Measurements from ENCODE around the gene PLA2G4B. TPM values are rescaled to one million over a fixed set of nuclear protein-coding genes. Genes with fewer than 3 reads are reported as not detected.

PLA2G4B gene
- total RNA-seq, 1 experiment from 2014 or later = 3.7 TPM

DNA sequence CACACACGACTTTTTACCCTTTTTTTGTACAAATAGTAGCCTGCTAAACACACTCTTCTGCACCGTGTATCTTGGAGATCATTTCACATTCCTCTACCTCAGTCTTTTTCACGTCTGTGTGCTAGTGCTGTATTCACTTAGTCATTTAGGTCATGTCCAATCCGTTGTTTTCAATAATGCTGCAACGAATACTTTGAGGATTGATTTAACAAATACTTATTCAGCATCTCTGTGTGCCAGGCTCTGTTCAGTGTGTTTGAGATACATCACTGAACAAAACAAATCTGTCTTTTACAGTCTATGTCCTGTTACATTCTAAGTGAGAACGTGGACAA, 9.9 kb upstream of the PLA2G4B start:
- Histone ChIP-seq H2AFZ (ENCODE audit: low read length) (no peak overlapping the region), H3K18ac (ENCODE audit: insufficient read length, low read depth, low read length) (no peak overlapping the region), H3K4ac (ENCODE audit: low read depth, low read length) (no peak overlapping the region), H2BK120ac (ENCODE audit: low read depth, low read length, poor library complexity, severe bottlenecking) (no peak overlapping the region), H3K14ac (ENCODE audit: insufficient read depth, low read length) (no peak overlapping the region), H2AK5ac (ENCODE audit: insufficient read length, low read length) (no peak overlapping the region), H2BK15ac (ENCODE audit: low read depth, low read length) (no peak overlapping the region), H4K5ac (ENCODE audit: insufficient read length, low read depth, low read length) (no peak overlapping the region), H4K91ac (ENCODE audit: insufficient read length, low read depth, low read length) (no peak overlapping the region), H3K23me2 (ENCODE audit: insufficient read length, low read depth, low read length, poor library complexity, severe bottlenecking) (peaks cover 10% of the 10 kb centered on the region), H3K56ac (ENCODE audit: insufficient read length, low read depth, low read length) (no peak overlapping the region), H2BK20ac (ENCODE audit: low read depth, low read length, poor library complexity, severe bottlenecking) (no peak overlapping the region), H3K4me1 (ENCODE audit: insufficient read depth, low read length) (no peaks in the 10 kb centered on the region), H2BK12ac (ENCODE audit: insufficient read length, low read depth, low read length) (no peak overlapping the region), H2BK5ac (ENCODE audit: insufficient read length, low read length) (no peak overlapping the region), H3K9ac (ENCODE audit: extremely low read depth, insufficient read length, low read length) (no peak overlapping the region), H4K8ac (replicated peaks; ENCODE audit: insufficient read length, low read depth, low read length) (no peak overlapping the region), H4K20me1 (ENCODE audit: control insufficient read depth, insufficient read depth, insufficient read length) (no peaks in the 10 kb centered on the region), H3K27me3 (ENCODE audit: insufficient read depth, low read length) (no peaks in the 10 kb centered on the region), H3K9me3 (ENCODE audit: control insufficient read depth, low read depth, low read length) (no peaks in the 10 kb centered on the region), H3K4me2 (ENCODE audit: insufficient read depth, insufficient read length, low read length) (peak overlapping the region; percentile 83), H3K79me2 (ENCODE audit: insufficient read depth, low read length) (no peaks in the 10 kb centered on the region), H3K79me1 (ENCODE audit: insufficient read depth, low read depth, low read length, poor library complexity, severe bottlenecking) (no peaks in the 10 kb centered on the region), H3K27ac (ENCODE audit: insufficient read length, low read depth, low read length) (no peak overlapping the region), H3K23ac (ENCODE audit: insufficient read length, low read depth, low read length) (no peak overlapping the region), H3T11ph (ENCODE audit: low read length) (no peak overlapping the region)
- DNase-seq = no peak
- H3K27me3 Mint-ChIP-seq (ENCODE audit: low read depth) = no peaks in the 10 kb centered on the region
- H3K36me3 Mint-ChIP-seq (ENCODE audit: insufficient read depth in 1 of 3, low read depth in 3 of 3) = peaks cover 4 to 14% (median 5%) of the 10 kb centered on the region in 3 experiments; a peak in 6 of 7 replicates
- TF ChIP-seq, protein P1, sequence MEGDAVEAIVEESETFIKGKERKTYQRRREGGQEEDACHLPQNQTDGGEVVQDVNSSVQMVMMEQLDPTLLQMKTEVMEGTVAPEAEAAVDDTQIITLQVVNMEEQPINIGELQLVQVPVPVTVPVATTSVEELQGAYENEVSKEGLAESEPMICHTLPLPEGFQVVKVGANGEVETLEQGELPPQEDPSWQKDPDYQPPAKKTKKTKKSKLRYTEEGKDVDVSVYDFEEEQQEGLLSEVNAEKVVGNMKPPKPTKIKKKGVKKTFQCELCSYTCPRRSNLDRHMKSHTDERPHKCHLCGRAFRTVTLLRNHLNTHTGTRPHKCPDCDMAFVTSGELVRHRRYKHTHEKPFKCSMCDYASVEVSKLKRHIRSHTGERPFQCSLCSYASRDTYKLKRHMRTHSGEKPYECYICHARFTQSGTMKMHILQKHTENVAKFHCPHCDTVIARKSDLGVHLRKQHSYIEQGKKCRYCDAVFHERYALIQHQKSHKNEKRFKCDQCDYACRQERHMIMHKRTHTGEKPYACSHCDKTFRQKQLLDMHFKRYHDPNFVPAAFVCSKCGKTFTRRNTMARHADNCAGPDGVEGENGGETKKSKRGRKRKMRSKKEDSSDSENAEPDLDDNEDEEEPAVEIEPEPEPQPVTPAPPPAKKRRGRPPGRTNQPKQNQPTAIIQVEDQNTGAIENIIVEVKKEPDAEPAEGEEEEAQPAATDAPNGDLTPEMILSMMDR (conservative IDR thresholded peaks at IDR 0.05) = no peak
- H3K27ac Mint-ChIP-seq = no peak overlapping the region
- no CpG with 5 or more reads among the region's 6 CpGs for WGBS (ENCODE audit: extremely low coverage, insufficient read length, low lambda C conversion rate)
- H3K4me3 Mint-ChIP-seq = peak overlapping the region; percentile 90 to 92
- H3K4me1 Mint-ChIP-seq = peaks cover 11 to 19% of the 10 kb centered on the region in 2 experiments
- H3K9me3 Mint-ChIP-seq = no peaks in the 10 kb centered on the region; a peak in 1 of 5 replicates
